Lower leg skin (tissue), 3 donors: Measurements from ENCODE around the gene DHRS13.
"Not testable (repeated sequence)": the region's sequence is repeated elsewhere in the genome, so short reads cannot be mapped to it uniquely, and the experiment has no call there.

Source experiments
- POLR2A ChIP-seq, 2 donors: fragments of 450-650 bp; IDR thresholded peaks; one replicate each; pipeline ENCODE4 v1.6.1; 2016 to 2017; ENCODE audit warnings: antibody characterized with exemption in 2 of 2, mild to moderate bottlenecking in 1 of 2, moderate library complexity in 1 of 2
- TF ChIP-seq, protein P1 (sequence below), 3 donors: fragments of 450-650 bp; IDR thresholded peaks; one replicate each; pipeline ENCODE4 v1.5.1; 2016; ENCODE audit warnings: antibody characterized with exemption in 3 of 3, mild to moderate bottlenecking in 3 of 3, moderate library complexity in 2 of 3

DNA sequence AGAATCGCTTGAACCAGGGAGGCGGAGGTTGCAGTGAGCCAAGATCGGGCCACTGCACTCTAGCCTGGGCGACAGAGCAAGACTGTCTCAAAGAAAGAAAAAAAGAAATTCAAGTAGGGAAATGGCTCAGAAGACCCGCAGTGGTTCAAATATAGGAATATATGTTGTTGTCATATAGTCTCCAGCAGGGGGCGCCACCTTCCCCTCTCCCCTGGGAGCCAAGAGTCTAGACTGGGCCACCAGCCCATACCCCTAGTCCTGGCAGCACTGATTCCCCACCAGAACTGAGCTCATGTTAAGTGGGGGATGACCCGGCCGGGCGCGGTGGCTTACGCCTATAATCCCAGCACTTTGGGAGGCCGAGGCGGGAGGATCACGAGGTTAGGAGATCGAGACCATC lies 54.2 kb downstream of the DHRS13 start:
- TF ChIP-seq, protein P1, sequence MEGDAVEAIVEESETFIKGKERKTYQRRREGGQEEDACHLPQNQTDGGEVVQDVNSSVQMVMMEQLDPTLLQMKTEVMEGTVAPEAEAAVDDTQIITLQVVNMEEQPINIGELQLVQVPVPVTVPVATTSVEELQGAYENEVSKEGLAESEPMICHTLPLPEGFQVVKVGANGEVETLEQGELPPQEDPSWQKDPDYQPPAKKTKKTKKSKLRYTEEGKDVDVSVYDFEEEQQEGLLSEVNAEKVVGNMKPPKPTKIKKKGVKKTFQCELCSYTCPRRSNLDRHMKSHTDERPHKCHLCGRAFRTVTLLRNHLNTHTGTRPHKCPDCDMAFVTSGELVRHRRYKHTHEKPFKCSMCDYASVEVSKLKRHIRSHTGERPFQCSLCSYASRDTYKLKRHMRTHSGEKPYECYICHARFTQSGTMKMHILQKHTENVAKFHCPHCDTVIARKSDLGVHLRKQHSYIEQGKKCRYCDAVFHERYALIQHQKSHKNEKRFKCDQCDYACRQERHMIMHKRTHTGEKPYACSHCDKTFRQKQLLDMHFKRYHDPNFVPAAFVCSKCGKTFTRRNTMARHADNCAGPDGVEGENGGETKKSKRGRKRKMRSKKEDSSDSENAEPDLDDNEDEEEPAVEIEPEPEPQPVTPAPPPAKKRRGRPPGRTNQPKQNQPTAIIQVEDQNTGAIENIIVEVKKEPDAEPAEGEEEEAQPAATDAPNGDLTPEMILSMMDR (IDR thresholded peaks at IDR 0.05), result not testable (repeated sequence)
- not testable (repeated sequence) for TF ChIP-seq POLR2A (IDR thresholded peaks at IDR 0.05)
